GM12872 (cell line): ENCODE measurements around the gene SPECC1L.

Source experiments
- TF ChIP-seq, protein P1 (sequence below): IDR thresholded peaks from 3 replicates; pipeline ENCODE4 v1.5.1; 2011; ENCODE audit warnings: low read depth, mild to moderate bottlenecking, low read length, moderate library complexity; ENCODE audit not compliant: insufficient read depth

The SPECC1L gene

GRCh38 chr22:24404561-24405275, 134.1 kb downstream of the SPECC1L start:
- TF ChIP-seq, protein P1, sequence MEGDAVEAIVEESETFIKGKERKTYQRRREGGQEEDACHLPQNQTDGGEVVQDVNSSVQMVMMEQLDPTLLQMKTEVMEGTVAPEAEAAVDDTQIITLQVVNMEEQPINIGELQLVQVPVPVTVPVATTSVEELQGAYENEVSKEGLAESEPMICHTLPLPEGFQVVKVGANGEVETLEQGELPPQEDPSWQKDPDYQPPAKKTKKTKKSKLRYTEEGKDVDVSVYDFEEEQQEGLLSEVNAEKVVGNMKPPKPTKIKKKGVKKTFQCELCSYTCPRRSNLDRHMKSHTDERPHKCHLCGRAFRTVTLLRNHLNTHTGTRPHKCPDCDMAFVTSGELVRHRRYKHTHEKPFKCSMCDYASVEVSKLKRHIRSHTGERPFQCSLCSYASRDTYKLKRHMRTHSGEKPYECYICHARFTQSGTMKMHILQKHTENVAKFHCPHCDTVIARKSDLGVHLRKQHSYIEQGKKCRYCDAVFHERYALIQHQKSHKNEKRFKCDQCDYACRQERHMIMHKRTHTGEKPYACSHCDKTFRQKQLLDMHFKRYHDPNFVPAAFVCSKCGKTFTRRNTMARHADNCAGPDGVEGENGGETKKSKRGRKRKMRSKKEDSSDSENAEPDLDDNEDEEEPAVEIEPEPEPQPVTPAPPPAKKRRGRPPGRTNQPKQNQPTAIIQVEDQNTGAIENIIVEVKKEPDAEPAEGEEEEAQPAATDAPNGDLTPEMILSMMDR, result no peak

- TF ChIP-seq, protein P1, result no peak
These were observed 135.1 kb downstream of the SPECC1L start for GRCh38 chr22:24405631-24406321.

DNA sequence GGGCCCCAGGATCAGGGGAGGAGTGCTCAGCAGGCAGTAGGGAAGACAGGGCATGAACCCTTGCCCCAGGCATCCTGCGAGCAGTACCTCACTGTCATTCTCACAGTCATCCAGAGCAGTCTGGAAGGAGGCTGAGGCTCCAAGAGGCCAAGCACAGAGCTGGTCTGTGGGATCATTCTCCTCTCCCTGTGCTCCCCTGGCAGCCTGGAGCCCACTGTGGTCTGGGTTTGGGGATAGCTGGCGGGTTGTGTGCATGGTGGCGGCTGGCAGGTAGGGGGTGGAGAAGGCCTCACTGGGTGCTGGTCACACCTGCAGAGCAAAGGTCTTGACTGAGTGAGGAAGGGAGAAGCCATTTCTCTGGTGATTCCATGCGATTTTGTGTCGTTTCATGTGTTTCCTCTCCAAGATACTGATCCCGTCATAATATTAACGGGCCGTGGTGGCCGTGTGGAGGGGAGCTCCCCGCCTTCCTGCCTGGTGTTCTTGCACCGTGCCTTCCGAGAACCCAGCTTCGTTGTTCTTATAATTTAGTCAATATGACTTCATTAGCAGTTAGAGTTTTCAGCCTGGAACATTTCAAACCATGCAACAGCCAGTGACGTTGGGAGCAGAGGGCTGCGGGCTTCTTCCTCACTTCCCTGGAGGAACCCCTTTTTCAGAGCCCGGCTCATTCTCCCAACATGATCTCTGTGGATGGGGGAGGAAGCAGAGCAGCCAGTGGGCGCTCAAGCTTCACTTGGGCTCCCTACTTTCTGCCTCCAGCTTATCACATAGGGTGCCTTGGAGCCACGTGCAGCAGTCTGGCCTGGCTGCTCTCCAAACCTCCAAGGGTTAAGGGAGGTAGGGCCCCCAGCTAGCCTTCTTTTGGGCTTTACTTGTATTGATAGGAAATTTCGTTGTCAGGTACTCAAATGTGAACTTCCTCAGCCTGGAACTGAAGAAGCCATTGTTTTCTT, 136.0 kb downstream of the SPECC1L start:
- TF ChIP-seq, protein P1, result no peak

DNA sequence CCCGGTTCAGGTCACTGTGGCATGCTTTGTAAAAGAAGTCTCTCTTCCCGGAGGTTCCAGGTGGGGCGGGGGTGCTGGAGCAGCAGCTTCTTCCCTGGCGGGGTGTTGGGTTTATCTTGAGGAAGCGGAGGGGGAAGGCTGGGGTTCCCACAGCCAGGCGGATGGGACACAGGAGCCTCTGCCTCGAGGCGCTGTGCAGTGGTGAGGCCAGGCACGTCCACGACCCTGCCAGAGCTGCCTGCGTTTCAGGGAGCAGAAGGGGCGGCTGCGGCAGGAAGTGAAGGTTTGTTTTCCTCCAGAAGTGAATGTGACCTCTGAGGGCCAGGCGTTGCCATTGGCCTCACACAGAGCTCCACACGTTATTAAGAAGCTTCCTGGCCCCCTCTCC, 136.6 kb downstream of the SPECC1L start:
- TF ChIP-seq, protein P1, result no peak

GRCh38 chr22:24407884-24408283, 137.3 kb downstream of the SPECC1L start:
- TF ChIP-seq, protein P1, result no peak

GRCh38 chr22:24408630-24409029, 138.0 kb downstream of the SPECC1L start:
- TF ChIP-seq, protein P1, result no peak

DNA sequence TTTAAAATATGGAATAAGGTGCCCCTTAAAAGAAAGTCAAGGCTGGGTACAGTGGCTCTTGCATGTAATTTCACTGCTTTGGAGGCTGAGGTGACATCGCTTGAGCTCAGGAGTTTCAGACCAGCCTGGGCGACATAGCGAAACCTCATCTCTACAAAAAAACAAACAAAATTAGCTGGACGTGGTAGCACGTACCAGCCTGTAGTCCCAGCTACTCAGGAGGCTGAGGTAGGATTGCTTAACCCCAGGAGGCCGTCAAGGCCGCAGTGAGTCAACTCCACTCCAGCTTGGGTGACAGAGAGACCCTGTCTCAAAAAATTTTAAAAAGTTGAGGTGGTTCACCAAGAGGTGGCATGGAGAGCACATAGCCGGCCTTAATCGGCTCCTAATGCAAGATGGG, 139.1 kb downstream of the SPECC1L start:
- TF ChIP-seq, protein P1, result no peak
